Stimulated activated effector memory CD8-positive, alpha-beta T cell treated with anti-CD3 and anti-CD28 coated beads, Interleukin-12 subunit alpha, Interleukin-12 subunit beta, amount 100 ng/mL, for 72 hours (primary cell): ENCODE measurements around the gene STRN4.
"Not testable (repeated sequence)": the region's sequence is repeated elsewhere in the genome, so short reads cannot be mapped to it uniquely, and the experiment has no call there.

Source experiments
- ATAC-seq: fragments of 150-1000 bp; cut with Tn5 transposase; 2 replicates; pipeline ENCODE4 v1.10.0; 2021
- DNase-seq, 2 donors: peaks; one replicate each; pipeline ENCODE4 v3.0.0; 2021 to 2022; ENCODE audit warnings: low spot score in 2 of 2
- H3K27ac Mint-ChIP-seq: one replicate; pipeline ENCODE4 v1.8.0; 2022; ENCODE audit warnings: mild to moderate bottlenecking, mixed read lengths
- H3K36me3 Mint-ChIP-seq: one replicate; pipeline ENCODE4 v1.8.0; 2022; ENCODE audit warnings: mild to moderate bottlenecking, mixed read lengths
- H3K4me1 Mint-ChIP-seq: one replicate; pipeline ENCODE4 v1.8.0; 2022; ENCODE audit warnings: mixed read lengths
- H3K4me3 Mint-ChIP-seq: one replicate; pipeline ENCODE4 v1.8.0; 2022; ENCODE audit warnings: mild to moderate bottlenecking, mixed read lengths
- H3K9me3 Mint-ChIP-seq: one replicate; pipeline ENCODE4 v1.8.0; 2022; ENCODE audit warnings: mixed read lengths

Gene STRN4

GRCh38 chr19:46717034-46717715 lies 29.1 kb downstream of the STRN4 start, which contains the start of gene PRKD2:
Gene PRKD2, minus strand, starts transcription at chr19:46717114. Its CDS starts 744 bp downstream, at chr19:46716370.
- H3K27ac Mint-ChIP-seq, result peak within 1 kb of the TSS; percentile 97
- H3K4me3 Mint-ChIP-seq, result peak within 1 kb of the TSS; percentile 96
- ATAC-seq (peak; percentile 77), DNase-seq (peak; percentile 93 to 96)
- no peaks in the 10 kb centered on the region for H3K9me3 Mint-ChIP-seq
- peaks cover 67% of the 10 kb centered on the region for H3K36me3 Mint-ChIP-seq
- peaks cover 64% of the 10 kb centered on the region for H3K4me1 Mint-ChIP-seq

GRCh38 chr19:46716672-46717033 lies 29.6 kb downstream of the STRN4 start:
- peaks cover 60% of the 10 kb centered on the region for H3K4me1 Mint-ChIP-seq
- H3K9me3 Mint-ChIP-seq, result no peaks in the 10 kb centered on the region
- peak overlapping the region; percentile 97 for H3K27ac Mint-ChIP-seq
- DNase-seq, result no peak
- peak overlapping the region; percentile 96 for H3K4me3 Mint-ChIP-seq
- no peak for ATAC-seq
- H3K36me3 Mint-ChIP-seq, result peaks cover 67% of the 10 kb centered on the region

- peaks cover 55% of the 10 kb centered on the region for H3K4me1 Mint-ChIP-seq
- peak overlapping the region; percentile 96 for H3K4me3 Mint-ChIP-seq
- H3K27ac Mint-ChIP-seq, result peak overlapping the region; percentile 97
- DNase-seq, result peak in 1 of 2 donors; percentile 58
- H3K36me3 Mint-ChIP-seq, result peaks cover 67% of the 10 kb centered on the region
- no peaks in the 10 kb centered on the region for H3K9me3 Mint-ChIP-seq
- no peak for ATAC-seq
These were observed 30.1 kb downstream of the STRN4 start for GRCh38 chr19:46715975-46716671.

GRCh38 chr19:46715620-46715974 lies 30.7 kb downstream of the STRN4 start:
- DNase-seq (no peak), ATAC-seq (no peak)
- Mint-ChIP-seq H3K36me3 (peaks cover 67% of the 10 kb centered on the region), H3K9me3 (no peaks in the 10 kb centered on the region), H3K4me1 (peaks cover 49% of the 10 kb centered on the region), H3K4me3 (peak overlapping the region; percentile 96), H3K27ac (peak overlapping the region; percentile 97)

- Mint-ChIP-seq H3K27ac (peak overlapping the region; percentile 97), H3K4me1 (peaks cover 46% of the 10 kb centered on the region), H3K4me3 (peak overlapping the region; percentile 96), H3K9me3 (no peaks in the 10 kb centered on the region), H3K36me3 (peaks cover 74% of the 10 kb centered on the region)
- ATAC-seq (peak; percentile 45), DNase-seq (peak; percentile 14 to 77)
These were observed 31.7 kb downstream of the STRN4 start for GRCh38 chr19:46714444-46715106.

GRCh38 chr19:46713781-46714443 lies 32.3 kb downstream of the STRN4 start:
- ATAC-seq, result peak; percentile 38
- Mint-ChIP-seq H3K9me3 (no peaks in the 10 kb centered on the region), H3K27ac (peak overlapping the region; percentile 97)

GRCh38 chr19:46712768-46713338 lies 33.4 kb downstream of the STRN4 start:
- not testable (repeated sequence) for DNase-seq, H3K27ac Mint-ChIP-seq, ATAC-seq, H3K9me3 Mint-ChIP-seq
- H3K4me1 Mint-ChIP-seq, result peaks cover 29% of the 10 kb centered on the region
- peak overlapping the region; percentile 96 for H3K4me3 Mint-ChIP-seq
- peaks cover 79% of the 10 kb centered on the region for H3K36me3 Mint-ChIP-seq

More at GRCh38 chr19:46713781-46714443, 32.3 kb downstream of the STRN4 start:
- Mint-ChIP-seq H3K4me1 (peaks cover 39% of the 10 kb centered on the region), H3K36me3 (peaks cover 75% of the 10 kb centered on the region), H3K4me3 (peak overlapping the region; percentile 96)
- peak; percentile 33 to 81 for DNase-seq

- no peak for ATAC-seq
- Mint-ChIP-seq H3K4me3 (no peak overlapping the region), H3K27ac (no peak overlapping the region), H3K9me3 (no peaks in the 10 kb centered on the region), H3K4me1 (peaks cover 25% of the 10 kb centered on the region), H3K36me3 (peaks cover 96% of the 10 kb centered on the region)
- DNase-seq, result no peak
These were observed 35.6 kb downstream of the STRN4 start for GRCh38 chr19:46710687-46711086.

GRCh38 chr19:46704379-46705076 lies 41.7 kb downstream of the STRN4 start:
- ATAC-seq (peak; percentile 89), DNase-seq (peak; percentile 92 to 97)
- Mint-ChIP-seq H3K27ac (peak overlapping the region; percentile 59), H3K36me3 (peaks cover 100% of the 10 kb centered on the region), H3K9me3 (no peaks in the 10 kb centered on the region), H3K4me1 (peaks cover 19% of the 10 kb centered on the region), H3K4me3 (no peak overlapping the region)

- DNase-seq (no peak), ATAC-seq (no peak)
- peaks cover 99% of the 10 kb centered on the region for H3K36me3 Mint-ChIP-seq
- no peak overlapping the region for H3K27ac Mint-ChIP-seq
- H3K4me3 Mint-ChIP-seq, result no peak overlapping the region
- peaks cover 13% of the 10 kb centered on the region for H3K4me1 Mint-ChIP-seq
- H3K9me3 Mint-ChIP-seq, result no peaks in the 10 kb centered on the region
These were observed 45.5 kb downstream of the STRN4 start for GRCh38 chr19:46700704-46701103.

- Mint-ChIP-seq H3K4me1 (peaks cover 6% of the 10 kb centered on the region), H3K9me3 (no peaks in the 10 kb centered on the region), H3K27ac (peak overlapping the region; percentile 48), H3K4me3 (no peak overlapping the region), H3K36me3 (peaks cover 99% of the 10 kb centered on the region)
- DNase-seq (no peak), ATAC-seq (no peak)
These were observed 47.6 kb downstream of the STRN4 start for GRCh38 chr19:46698395-46699321.

- DNase-seq (no peak), ATAC-seq (peak; percentile 48)
- H3K27ac Mint-ChIP-seq, result peak overlapping the region; percentile 48
- peaks cover 6% of the 10 kb centered on the region for H3K4me1 Mint-ChIP-seq
- H3K36me3 Mint-ChIP-seq, result peaks cover 99% of the 10 kb centered on the region
- no peak overlapping the region for H3K4me3 Mint-ChIP-seq
- no peaks in the 10 kb centered on the region for H3K9me3 Mint-ChIP-seq
These were observed 48.9 kb downstream of the STRN4 start for GRCh38 chr19:46697204-46697960.

- Mint-ChIP-seq H3K27ac (no peak overlapping the region), H3K9me3 (no peaks in the 10 kb centered on the region), H3K4me1 (peaks cover 6% of the 10 kb centered on the region), H3K36me3 (peaks cover 99% of the 10 kb centered on the region), H3K4me3 (no peak overlapping the region)
- no peak for ATAC-seq
- no peak for DNase-seq
These were observed 49.4 kb downstream of the STRN4 start for GRCh38 chr19:46696866-46697203.
